OCI-LY7 (cell line): ENCODE measurements around the gene CDT1. TPM values are rescaled to one million over a fixed set of nuclear protein-coding genes. Genes with fewer than 3 reads are reported as not detected.

Source experiments
- BruUV-seq: library from RNA; stranded (reverse); fragments of 400-500 nt; replicated peaks from 2 replicates; lab custom pipeline; 2021; lab: Mats Ljungman, UMichigan
- CTCF ChIA-PET: fragments of 300-600 bp; sonication (Branson Sonifier 250); formaldehyde crosslinking; loops from one replicate; lab custom pipeline; 2022; ENCODE audit warnings: antibody characterized with exemption; ENCODE audit not compliant: unreplicated experiment; lab: Charles Lee
- POLR2A ChIA-PET: fragments of 300-600 bp; sonication (Branson Sonifier 250); formaldehyde crosslinking; loops from one replicate; lab custom pipeline; 2022; ENCODE audit warnings: antibody characterized with exemption; lab: Charles Lee
- DNase-seq: peaks from one replicate; pipeline ENCODE4 v3.0.0-alpha.2; 2015; ENCODE audit warnings: low spot score
- H2AFZ ChIP-seq: fragments of 200-600 bp; sonication (generic), shearing (Covaris generic); 2 replicates; pipeline ENCODE4 v1.6.1; 2014; ENCODE audit warnings: mild to moderate bottlenecking, antibody characterized with exemption, low read length, moderate library complexity
- H3K27ac ChIP-seq: fragments of 200-600 bp; sonication (generic); 2 replicates; pipeline ENCODE4 v1.5.1; 2014; ENCODE audit warnings: mixed run types, low read depth, mild to moderate bottlenecking, moderate library complexity, low read length, inconsistent platforms; ENCODE audit not compliant: poor library complexity, severe bottlenecking
- H3K36me3 ChIP-seq: fragments of 200-600 bp; sonication (generic); 2 replicates; pipeline ENCODE4 v1.6.1; 2014; ENCODE audit warnings: mild to moderate bottlenecking, antibody characterized with exemption, low read length, moderate library complexity, mixed read lengths; ENCODE audit not compliant: insufficient read depth
- H3K4me1 ChIP-seq: fragments of 200-600 bp; sonication (generic); 2 replicates; pipeline ENCODE4 v1.5.1; 2014; ENCODE audit warnings: mild to moderate bottlenecking, low read length; ENCODE audit not compliant: insufficient read depth, poor library complexity, severe bottlenecking
- H3K4me2 ChIP-seq: fragments of 200-600 bp; sonication (generic); 2 replicates; pipeline ENCODE4 v1.6.1; 2014; ENCODE audit warnings: mild to moderate bottlenecking, low read length
- H3K4me3 ChIP-seq: fragments of 200-600 bp; sonication (generic); 2 replicates; pipeline ENCODE4 v1.5.1; 2014; ENCODE audit warnings: mild to moderate bottlenecking, low read depth, low read length; ENCODE audit not compliant: poor library complexity, severe bottlenecking
- H3K79me2 ChIP-seq: fragments of 200-600 bp; sonication (generic); 2 replicates; pipeline ENCODE4 v1.6.1; 2016; ENCODE audit warnings: low read depth, mild to moderate bottlenecking, low read length, moderate library complexity, mixed read lengths; ENCODE audit not compliant: insufficient read depth
- H3K9me2 ChIP-seq: fragments of 200-600 bp; sonication (generic); 2 replicates; pipeline ENCODE4 v1.6.1; 2016; ENCODE audit warnings: mild to moderate bottlenecking, low read length, mixed read lengths; ENCODE audit not compliant: insufficient read depth
- H3K9me3 ChIP-seq: fragments of 200-600 bp; sonication (generic); 2 replicates; pipeline ENCODE4 v1.6.1; 2014; ENCODE audit warnings: mild to moderate bottlenecking, mixed run types, low read length, mixed read lengths
- H4K20me1 ChIP-seq: fragments of 200-600 bp; sonication (generic); 2 replicates; pipeline ENCODE4 v1.6.1; 2014; ENCODE audit warnings: mild to moderate bottlenecking, antibody characterized with exemption, low read length, moderate library complexity, mixed read lengths; ENCODE audit not compliant: insufficient read depth
- CTCF ChIP-seq: fragments of 200-600 bp; sonication (generic); conservative IDR thresholded peaks from 2 replicates; pipeline ENCODE4 v1.5.1; 2014; ENCODE audit warnings: mild to moderate bottlenecking, antibody characterized with exemption, low read length, moderate library complexity, mixed read lengths
- EZH2phosphoT487 ChIP-seq: fragments of 200-600 bp; sonication (generic); IDR thresholded peaks from 2 replicates; pipeline ENCODE4 v1.6.1; 2018; ENCODE audit warnings: low read depth, borderline replicate concordance, mild to moderate bottlenecking, mixed run types, antibody characterized with exemption, low read length, moderate library complexity, mixed read lengths
- intact Hi-C: fragments of 100-400 bp; cut with micrococcal nuclease; formaldehyde crosslinking; loops from one replicate; pipeline ENCODE4 v1.10.0; 2022; ENCODE audit not compliant: unreplicated experiment
- total RNA-seq, 2 experiments: library from RNA; depleted of rRNA in 1 of 2; stranded (reverse); fragments of >200 nt in 1 of 2; shearing (Covaris generic) in 1 of 2; gene quantifications; 2 replicates each; pipeline ENCODE4 v1.2.3, GENCODE V29; 2014 to 2022

Gene CDT1
- total RNA-seq, 2 experiments from 2014 or later = 82.7 to 108 TPM

GRCh38 chr16:88828711-88829110 is 25.1 kb downstream of the CDT1 start:
- Histone ChIP-seq H2AFZ (no peak overlapping the region), H3K4me3 (no peak overlapping the region), H3K9me3 (no peaks in the 10 kb centered on the region), H4K20me1 (no peaks in the 10 kb centered on the region), H3K36me3 (no peaks in the 10 kb centered on the region), H3K4me2 (no peak overlapping the region), H3K27ac (no peak overlapping the region), H3K4me1 (no peaks in the 10 kb centered on the region), H3K9me2 (no peaks in the 10 kb centered on the region), H3K79me2 (no peaks in the 10 kb centered on the region)
- intact Hi-C loops = no loop called here
- CTCF ChIA-PET = no interaction called here
- TF ChIP-seq EZH2phosphoT487 (no peak), CTCF (no peak)
- no peak for DNase-seq
- no TSS peak for BruUV-seq
- POLR2A ChIA-PET = no interaction called here

- DNase-seq = no peak
- H3K9me2 ChIP-seq = no peaks in the 10 kb centered on the region
- no TSS peak for BruUV-seq
- H3K4me1 ChIP-seq = no peaks in the 10 kb centered on the region
- TF ChIP-seq EZH2phosphoT487 = no peak
- H3K79me2 ChIP-seq = no peaks in the 10 kb centered on the region
- no peak overlapping the region for H2AFZ ChIP-seq
- H3K4me3 ChIP-seq = no peak overlapping the region
- H3K36me3 ChIP-seq = no peaks in the 10 kb centered on the region
- H3K4me2 ChIP-seq = no peak overlapping the region
- ChIA-PET POLR2A (interaction anchor here (0.6 kb wide), 1 partner anchor 686 kb away, joined by 4 read pairs; no protein-coding TSS in a partner anchor), CTCF (no interaction called here)
- H4K20me1 ChIP-seq = no peaks in the 10 kb centered on the region
- H3K27ac ChIP-seq = no peak overlapping the region
- intact Hi-C loops = no loop called here
- H3K9me3 ChIP-seq = no peaks in the 10 kb centered on the region
Observed at GRCh38 chr16:88830258-88830657, 26.7 kb downstream of the CDT1 start.

GRCh38 chr16:88830783-88831182 is 27.2 kb downstream of the CDT1 start:
- no peaks in the 10 kb centered on the region for H3K4me1 ChIP-seq
- no TSS peak for BruUV-seq
- ChIA-PET POLR2A (interaction anchor here (0.6 kb wide), 1 partner anchor 686 kb away, joined by 4 read pairs; no protein-coding TSS in a partner anchor), CTCF (no interaction called here)
- H3K9me2 ChIP-seq = no peaks in the 10 kb centered on the region
- TF ChIP-seq EZH2phosphoT487 (no peak), CTCF (no peak)
- H2AFZ ChIP-seq = no peak overlapping the region
- H3K27ac ChIP-seq = no peak overlapping the region
- no peaks in the 10 kb centered on the region for H3K9me3 ChIP-seq
- no peaks in the 10 kb centered on the region for H3K36me3 ChIP-seq
- intact Hi-C loops = no loop called here
- H3K4me2 ChIP-seq = no peak overlapping the region
- H3K79me2 ChIP-seq = no peaks in the 10 kb centered on the region
- H4K20me1 ChIP-seq = no peaks in the 10 kb centered on the region
- no peak overlapping the region for H3K4me3 ChIP-seq
- no peak for DNase-seq
